Mesenchymal stem cell (in vitro differentiated cells and primary cell): ENCODE measurements around the gene NTN1.

Experiments
- DNase-seq: peaks from one replicate; pipeline ENCODE4 v3.0.0-alpha.2; 2013
- H2AFZ ChIP-seq: one replicate; pipeline ENCODE4 v1.6.1; 2013; ENCODE audit warnings: low read depth, mild to moderate bottlenecking, control low read depth, inconsistent platforms, low read length, moderate library complexity
- H2AK5ac ChIP-seq: 2 replicates; pipeline ENCODE4 v1.6.1; 2013; ENCODE audit warnings: low read length, moderate library complexity, mild to moderate bottlenecking, inconsistent platforms; ENCODE audit not compliant: severe bottlenecking
- H2BK120ac ChIP-seq: one replicate; pipeline ENCODE4 v1.6.1; 2013; ENCODE audit warnings: low read depth, mild to moderate bottlenecking, inconsistent platforms, low read length, moderate library complexity
- H2BK12ac ChIP-seq, 2 experiments: one replicate each; pipeline ENCODE4 v1.6.1; 2013; ENCODE audit warnings: inconsistent platforms in 2 of 2, low read length in 2 of 2, mild to moderate bottlenecking in 2 of 2, moderate library complexity in 2 of 2, control low read depth in 1 of 2
- H2BK15ac ChIP-seq: one replicate; pipeline ENCODE4 v1.6.1; 2013; ENCODE audit warnings: mild to moderate bottlenecking, low read depth, inconsistent platforms; ENCODE audit not compliant: poor library complexity, severe bottlenecking
- H2BK5ac ChIP-seq: 2 replicates; pipeline ENCODE4 v1.6.1; 2013; ENCODE audit warnings: low read depth, mild to moderate bottlenecking, low read length, control low read depth, inconsistent platforms; ENCODE audit not compliant: poor library complexity, severe bottlenecking
- H3K14ac ChIP-seq, 2 experiments: one replicate each; pipeline ENCODE4 v1.6.1; 2013; ENCODE audit warnings: inconsistent platforms in 2 of 2, low read length in 2 of 2, control low read depth in 1 of 2, mild to moderate bottlenecking in 1 of 2, moderate library complexity in 1 of 2
- H3K18ac ChIP-seq, 2 experiments: one replicate each; pipeline ENCODE4 v1.6.1; 2013; ENCODE audit warnings: inconsistent platforms in 2 of 2, low read length in 2 of 2, control low read depth in 1 of 2, low read depth in 1 of 2, mild to moderate bottlenecking in 1 of 2
- H3K23ac ChIP-seq, 2 experiments: one replicate each; pipeline ENCODE4 v1.6.1; 2013; ENCODE audit warnings: inconsistent platforms in 2 of 2, low read length in 2 of 2, mild to moderate bottlenecking in 2 of 2, moderate library complexity in 2 of 2, control low read depth in 1 of 2
- H3K27ac ChIP-seq: 2 replicates; pipeline ENCODE4 v1.5.1; 2013; ENCODE audit warnings: mild to moderate bottlenecking, moderate library complexity, low read length, control low read depth, inconsistent platforms; ENCODE audit not compliant: poor library complexity, severe bottlenecking
- H3K27me3 ChIP-seq, 2 experiments: 2 replicates each; pipeline versions ENCODE4 v1.6.1 to v1.7.0; 2013; ENCODE audit warnings: low read length in 2 of 2, mild to moderate bottlenecking in 2 of 2, moderate library complexity in 2 of 2, control low read depth in 1 of 2, inconsistent platforms in 1 of 2; ENCODE audit not compliant: control insufficient read depth in 1 of 2, insufficient read depth in 1 of 2
- H3K36me3 ChIP-seq, 2 experiments: 2 replicates each; pipeline versions ENCODE4 v1.6.1 to v1.7.0; 2013; ENCODE audit warnings: low read length in 2 of 2, control low read depth in 1 of 2, inconsistent platforms in 1 of 2, low read depth in 1 of 2, mild to moderate bottlenecking in 1 of 2; ENCODE audit not compliant: insufficient read depth in 2 of 2, control insufficient read depth in 1 of 2
- H3K4ac ChIP-seq, 2 experiments: one replicate each; pipeline ENCODE4 v1.6.1; 2013; ENCODE audit warnings: inconsistent platforms in 2 of 2, low read length in 2 of 2, mild to moderate bottlenecking in 2 of 2, moderate library complexity in 2 of 2, control low read depth in 1 of 2, low read depth in 1 of 2
- H3K4me1 ChIP-seq: 2 replicates; pipeline ENCODE4 v1.6.1; 2013; ENCODE audit warnings: low read depth, low read length, control low read depth; ENCODE audit not compliant: control insufficient read depth, insufficient read depth
- H3K4me2 ChIP-seq: 2 replicates; pipeline ENCODE4 v1.6.1; 2013; ENCODE audit warnings: low read length, mild to moderate bottlenecking, inconsistent platforms; ENCODE audit not compliant: poor library complexity, severe bottlenecking
- H3K4me3 ChIP-seq, 2 experiments: 2 replicates each; pipeline versions ENCODE4 v1.5.1 to v1.7.0; 2013; ENCODE audit warnings: low read length in 2 of 2, mild to moderate bottlenecking in 2 of 2, control low read depth in 1 of 2, low read depth in 1 of 2; ENCODE audit not compliant: insufficient read depth in 1 of 2
- H3K79me1 ChIP-seq: replicated peaks from 2 replicates; pipeline ENCODE4 v1.6.1; 2013; ENCODE audit warnings: mild to moderate bottlenecking, control low read depth, low read length, inconsistent platforms; ENCODE audit not compliant: poor library complexity, severe bottlenecking
- H3K9ac ChIP-seq: 2 replicates; pipeline ENCODE4 v1.7.0; 2013; ENCODE audit warnings: mild to moderate bottlenecking, low read length, moderate library complexity
- H3K9me3 ChIP-seq: 2 replicates; pipeline ENCODE4 v1.7.0; 2013; ENCODE audit warnings: mild to moderate bottlenecking, low read length; ENCODE audit not compliant: control insufficient read depth
- H4K8ac ChIP-seq: one replicate; pipeline ENCODE4 v1.6.1; 2013; ENCODE audit warnings: inconsistent platforms, mild to moderate bottlenecking, low read length, moderate library complexity
- H4K91ac ChIP-seq: one replicate; pipeline ENCODE4 v1.6.1; 2013; ENCODE audit warnings: mild to moderate bottlenecking, low read length, inconsistent platforms
- WGBS: methylation state at CpG from one replicate; pipeline ENCODE4 v1.1.7; 2013; ENCODE audit warnings: mixed read lengths; 5-methylcytosine and 5-hydroxymethylcytosine counted together

NTN1 gene

DNA sequence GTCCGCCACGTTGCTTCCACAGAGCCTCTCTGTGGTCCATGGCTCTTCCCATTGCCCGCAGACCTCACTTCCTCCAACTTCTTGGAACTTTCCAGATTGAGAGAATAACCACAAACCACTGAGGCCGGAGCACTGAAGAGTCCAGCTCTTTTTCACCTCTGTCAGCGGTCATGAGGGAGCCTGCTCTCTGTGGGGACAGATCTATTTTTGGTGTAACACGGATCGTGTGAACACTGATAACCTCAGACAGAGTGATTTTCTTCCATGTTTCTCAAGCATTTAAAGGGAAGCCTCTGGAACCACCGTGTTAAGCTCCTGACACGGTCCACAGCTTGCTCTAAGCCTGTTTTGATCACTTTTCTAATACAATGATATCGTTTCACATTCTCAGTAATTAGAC is 49.7 kb downstream of the NTN1 start:
- no peak for DNase-seq
- peaks cover under 1% of the 10 kb centered on the region for H3K4me1 ChIP-seq
- no peak overlapping the region for H3K14ac ChIP-seq
- H3K4me2 ChIP-seq = no peak overlapping the region
- H2BK15ac ChIP-seq = no peak overlapping the region
- 84% methylated on average over 10 of the region's 10 CpGs for WGBS
- H2BK5ac ChIP-seq = no peak overlapping the region
- H2AFZ ChIP-seq = no peak overlapping the region
- no peak overlapping the region for H3K4ac ChIP-seq
- no peaks in the 10 kb centered on the region for H3K36me3 ChIP-seq
- H3K27me3 ChIP-seq = peaks cover 0 to 21% of the 10 kb centered on the region in 2 experiments
- no peak overlapping the region for H3K4me3 ChIP-seq
- no peak overlapping the region for H3K18ac ChIP-seq
- H2AK5ac ChIP-seq = no peak overlapping the region
- no peak overlapping the region for H3K9ac ChIP-seq
- H2BK12ac ChIP-seq = no peak overlapping the region
- no peak overlapping the region for H4K91ac ChIP-seq
- no peaks in the 10 kb centered on the region for H3K9me3 ChIP-seq
- H3K79me1 ChIP-seq = no peaks in the 10 kb centered on the region
- H4K8ac ChIP-seq = no peak overlapping the region
- no peak overlapping the region for H2BK120ac ChIP-seq
- no peak overlapping the region for H3K23ac ChIP-seq
- no peak overlapping the region for H3K27ac ChIP-seq

DNA sequence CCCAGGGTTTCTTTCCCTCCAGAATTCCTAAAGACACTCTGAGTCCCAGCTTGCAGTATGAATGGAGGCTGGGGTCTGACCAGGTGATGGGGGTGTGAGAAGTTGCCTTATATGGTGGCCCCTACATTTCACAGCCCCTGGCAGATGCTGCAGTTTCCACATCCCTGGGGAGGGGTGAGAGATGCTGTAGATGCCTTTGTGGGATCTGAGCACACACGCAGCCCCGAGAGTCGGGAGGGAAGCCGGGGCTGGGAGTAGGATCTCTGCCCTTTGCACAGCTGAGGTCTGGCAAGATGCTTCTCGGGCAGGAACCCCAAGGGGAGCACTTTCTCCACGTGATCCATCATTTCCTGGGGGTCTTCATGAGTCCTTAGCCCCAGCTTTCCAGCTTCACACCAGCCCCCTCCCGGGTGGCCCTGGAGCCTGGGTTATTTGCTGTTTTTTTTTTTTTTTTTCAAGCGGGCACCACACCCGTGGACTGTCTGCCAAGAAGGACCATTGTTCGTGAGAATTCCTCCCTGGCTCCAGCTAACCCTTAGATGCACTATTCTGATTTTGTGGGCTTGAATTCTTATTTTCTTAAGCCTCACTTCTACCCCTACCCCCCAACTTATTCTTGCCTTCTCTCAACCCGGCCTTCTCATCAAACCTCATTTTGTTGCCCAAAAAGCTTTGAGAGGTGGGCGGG is 50.6 kb downstream of the NTN1 start:
- H2AK5ac ChIP-seq = no peak overlapping the region
- no peak overlapping the region for H2BK5ac ChIP-seq
- no peak overlapping the region for H3K4me3 ChIP-seq
- H3K4me1 ChIP-seq = peaks cover 2% of the 10 kb centered on the region
- no peak overlapping the region for H2BK15ac ChIP-seq
- no peak overlapping the region for H3K4ac ChIP-seq
- no peak overlapping the region for H2BK12ac ChIP-seq
- no peak overlapping the region for H4K8ac ChIP-seq
- H3K27ac ChIP-seq = no peak overlapping the region
- H3K79me1 ChIP-seq = no peaks in the 10 kb centered on the region
- H3K4me2 ChIP-seq = no peak overlapping the region
- no peaks in the 10 kb centered on the region for H3K9me3 ChIP-seq
- H3K14ac ChIP-seq = no peak overlapping the region
- H3K18ac ChIP-seq = no peak overlapping the region
- no peak overlapping the region for H2AFZ ChIP-seq
- H4K91ac ChIP-seq = no peak overlapping the region
- H3K9ac ChIP-seq = no peak overlapping the region
- no peak overlapping the region for H3K23ac ChIP-seq
- H3K27me3 ChIP-seq = peaks cover 4 to 21% of the 10 kb centered on the region in 2 experiments
- H3K36me3 ChIP-seq = no peaks in the 10 kb centered on the region
- no peak for DNase-seq
- WGBS = 75% methylated on average over 12 of the region's 12 CpGs
- no peak overlapping the region for H2BK120ac ChIP-seq

GRCh38 chr17:9072696-9073339 is 51.5 kb downstream of the NTN1 start:
- Histone ChIP-seq H3K4me3 (no peak overlapping the region), H2BK15ac (no peak overlapping the region), H3K9me3 (no peaks in the 10 kb centered on the region), H3K4me1 (peaks cover 2% of the 10 kb centered on the region), H3K36me3 (no peaks in the 10 kb centered on the region), H2BK5ac (no peak overlapping the region), H3K79me1 (no peaks in the 10 kb centered on the region), H2BK120ac (no peak overlapping the region), H2BK12ac (no peak overlapping the region), H3K18ac (no peak overlapping the region), H2AK5ac (no peak overlapping the region), H3K14ac (no peak overlapping the region), H4K8ac (no peak overlapping the region), H3K4ac (no peak overlapping the region), H3K27me3 (peaks cover 9 to 26% of the 10 kb centered on the region in 2 experiments), H3K27ac (no peak overlapping the region), H3K9ac (peak overlapping the region; percentile 75), H2AFZ (no peak overlapping the region), H3K4me2 (no peak overlapping the region), H4K91ac (no peak overlapping the region), H3K23ac (no peak overlapping the region)
- no peak for DNase-seq
- 87% methylated on average over 16 of the region's 17 CpGs for WGBS

DNA sequence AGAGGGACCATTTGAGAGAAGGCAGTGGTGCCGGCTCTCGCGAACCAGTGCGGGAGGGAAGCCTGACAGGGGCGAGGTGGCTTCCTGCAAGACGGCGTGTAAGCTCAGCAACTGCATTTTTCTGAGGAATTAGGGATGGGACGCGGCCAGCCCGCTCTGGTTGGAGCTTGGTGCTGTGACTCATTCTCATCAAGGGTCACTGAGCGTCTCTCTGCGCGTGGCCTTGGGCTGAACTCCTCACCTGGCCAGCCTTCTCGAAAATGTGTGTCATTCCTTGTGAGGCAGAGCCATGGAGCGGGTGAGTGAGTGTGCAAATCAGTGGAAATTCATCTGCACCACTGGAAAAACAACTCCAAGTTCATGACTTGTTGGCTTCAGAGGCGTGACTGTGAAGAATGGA is 52.8 kb downstream of the NTN1 start:
- Histone ChIP-seq H3K18ac (no peak overlapping the region), H2BK12ac (no peak overlapping the region), H3K4me3 (no peak overlapping the region), H2BK5ac (no peak overlapping the region), H3K14ac (no peak overlapping the region), H3K9ac (no peak overlapping the region), H3K36me3 (no peaks in the 10 kb centered on the region), H3K23ac (no peak overlapping the region), H3K27me3 (peaks cover 14 to 36% of the 10 kb centered on the region in 2 experiments), H4K91ac (no peak overlapping the region), H2BK120ac (no peak overlapping the region), H3K4me1 (peaks cover 2% of the 10 kb centered on the region), H3K4me2 (no peak overlapping the region), H2AFZ (no peak overlapping the region), H2BK15ac (no peak overlapping the region), H4K8ac (no peak overlapping the region), H3K9me3 (no peaks in the 10 kb centered on the region), H3K27ac (no peak overlapping the region), H2AK5ac (no peak overlapping the region), H3K79me1 (no peaks in the 10 kb centered on the region), H3K4ac (no peak overlapping the region)
- DNase-seq = no peak
- WGBS = 87% methylated on average over 16 of the region's 16 CpGs
